HG02943 (cell line): ENCODE results near the gene DCAF4.
"Not testable (repeated sequence)": the region's sequence is repeated elsewhere in the genome, so short reads cannot be mapped to it uniquely, and the experiment has no call there.

Experiments
- ATAC-seq: cut with Tn5 transposase; IDR thresholded peaks from one replicate; pipeline ENCODE4 v1.9.1; 2021; ENCODE audit warnings: mild to moderate bottlenecking, low read depth, moderate library complexity; ENCODE audit not compliant: unreplicated experiment

The DCAF4 gene

DNA sequence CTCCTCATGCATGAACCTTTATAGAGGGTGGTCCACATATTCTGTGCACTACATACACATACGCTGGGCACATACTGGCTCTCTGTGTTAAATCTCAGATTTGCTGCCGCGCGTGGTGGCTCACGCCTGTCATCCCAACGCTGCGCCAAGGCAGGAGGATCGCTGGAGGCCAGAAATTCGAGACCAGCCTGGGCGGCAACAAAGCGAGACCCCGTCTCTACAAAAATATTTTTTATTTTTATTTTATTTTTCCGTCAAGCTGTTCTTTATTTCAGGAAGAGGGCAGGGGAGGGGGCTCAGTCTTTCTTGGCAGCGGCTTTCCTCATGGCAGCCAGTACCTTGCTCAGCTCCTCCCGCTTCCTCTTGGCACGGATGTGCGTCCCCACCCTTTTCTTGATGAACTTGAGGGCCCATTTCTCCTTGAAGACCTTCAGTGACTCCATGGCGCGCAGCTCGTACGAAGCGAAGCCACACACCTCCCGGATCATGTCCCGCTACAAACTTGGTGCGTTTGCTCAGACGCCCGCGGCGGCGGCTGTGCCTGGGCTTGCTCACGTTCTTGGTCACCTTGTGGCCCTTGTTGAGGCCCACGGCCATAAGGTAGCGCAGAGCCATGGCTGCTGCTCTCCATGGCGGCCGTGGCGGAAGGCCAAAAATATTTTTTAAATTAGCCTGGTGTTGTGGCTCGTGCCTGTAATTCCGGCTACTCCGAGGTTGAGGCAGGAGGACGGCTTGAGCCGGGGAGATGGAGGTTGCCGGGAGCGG is 3.2 kb downstream of the DCAF4 start:
- ATAC-seq = no peak

DNA sequence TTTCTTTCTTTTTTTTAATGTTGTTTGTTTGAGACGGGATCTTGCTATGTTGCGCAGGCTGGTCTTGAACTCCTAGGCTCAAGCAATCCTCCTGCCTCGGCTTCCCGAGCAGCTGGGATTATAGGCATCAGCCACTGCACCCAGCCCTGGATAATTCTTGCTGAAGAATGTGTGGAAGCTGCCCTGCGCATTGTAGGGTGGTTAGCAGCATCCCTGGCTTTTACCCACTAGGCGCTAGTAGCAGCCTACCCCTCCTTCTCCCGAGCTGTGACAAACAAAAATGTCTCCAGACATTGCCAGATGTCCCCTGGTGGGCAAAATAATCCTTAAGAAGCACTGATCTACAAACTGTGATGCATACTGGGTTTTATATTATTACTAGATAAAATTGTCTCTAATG is 6.6 kb downstream of the DCAF4 start:
- ATAC-seq = no peak

DNA sequence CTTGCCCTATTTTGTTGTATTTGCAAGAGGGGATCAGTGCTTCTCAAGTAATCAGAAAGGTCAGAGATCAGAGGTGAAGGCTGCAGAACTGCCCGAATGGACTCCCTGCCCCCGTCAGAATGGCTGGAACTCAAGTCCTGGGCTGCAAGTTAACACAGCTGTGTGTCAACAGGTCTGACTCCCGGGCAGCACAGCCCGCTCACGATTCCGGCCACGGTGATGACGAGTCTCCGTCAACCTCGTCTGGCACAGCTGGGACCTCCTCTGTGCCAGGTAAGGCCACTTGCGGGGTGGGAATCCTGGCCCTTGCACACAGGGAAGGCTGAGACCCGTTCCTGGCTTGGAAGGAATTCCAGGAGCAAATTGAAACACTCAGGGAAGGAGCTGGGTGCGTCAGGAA is 13.4 kb downstream of the DCAF4 start:
- no peak for ATAC-seq

DNA sequence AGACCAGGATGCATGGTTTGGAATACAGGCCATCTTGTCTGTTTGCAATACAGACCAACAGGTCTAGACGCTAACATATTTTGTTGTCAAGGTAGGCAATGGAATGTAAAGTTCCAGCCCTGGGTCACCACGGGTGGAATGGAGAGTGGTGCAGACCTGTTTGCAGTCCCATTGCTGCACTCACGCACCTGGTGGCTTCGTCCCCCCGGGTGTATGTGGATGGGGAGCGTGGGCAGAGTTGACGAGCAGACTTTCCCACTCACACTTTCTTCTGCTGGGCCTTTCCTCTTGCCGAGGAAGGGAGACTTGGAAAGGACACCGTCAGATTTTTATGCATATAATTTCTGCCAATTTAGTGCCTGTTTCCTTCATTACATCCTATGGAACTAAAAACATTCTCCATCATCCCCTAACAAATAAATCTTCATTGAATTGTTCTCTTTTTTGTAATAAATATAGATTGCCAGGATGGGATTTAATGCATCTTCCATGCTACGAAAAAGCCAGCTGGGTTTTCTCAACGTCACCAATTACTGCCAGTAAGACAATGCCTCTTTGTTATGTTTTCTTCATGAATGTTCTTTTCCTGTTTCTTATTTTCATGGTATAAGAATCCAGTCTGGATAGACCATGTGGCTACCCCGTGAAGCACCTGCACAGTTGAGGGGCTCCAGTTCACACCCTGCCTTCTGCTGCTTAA is 15.2 kb downstream of the DCAF4 start:
- ATAC-seq = no peak

DNA sequence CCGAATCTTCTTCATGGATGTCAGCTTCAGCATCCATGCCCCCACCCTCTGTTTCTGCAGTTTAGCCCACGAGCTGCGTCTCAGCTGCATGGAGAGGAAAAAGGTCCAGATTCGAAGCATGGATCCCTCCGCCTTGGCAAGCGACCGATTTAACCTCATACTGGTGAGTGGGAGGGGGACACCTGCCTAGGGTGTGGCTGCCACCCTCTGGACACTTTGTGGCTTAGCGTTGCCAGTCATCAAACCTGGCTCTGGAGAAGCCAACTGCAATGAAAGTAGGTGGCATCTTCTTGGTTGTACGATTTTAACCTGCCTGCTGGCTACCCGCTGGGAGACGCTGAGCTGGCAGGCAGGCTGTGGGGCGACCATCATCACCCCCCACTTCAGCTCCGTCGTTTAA is 16.7 kb downstream of the DCAF4 start:
- no peak for ATAC-seq

DNA sequence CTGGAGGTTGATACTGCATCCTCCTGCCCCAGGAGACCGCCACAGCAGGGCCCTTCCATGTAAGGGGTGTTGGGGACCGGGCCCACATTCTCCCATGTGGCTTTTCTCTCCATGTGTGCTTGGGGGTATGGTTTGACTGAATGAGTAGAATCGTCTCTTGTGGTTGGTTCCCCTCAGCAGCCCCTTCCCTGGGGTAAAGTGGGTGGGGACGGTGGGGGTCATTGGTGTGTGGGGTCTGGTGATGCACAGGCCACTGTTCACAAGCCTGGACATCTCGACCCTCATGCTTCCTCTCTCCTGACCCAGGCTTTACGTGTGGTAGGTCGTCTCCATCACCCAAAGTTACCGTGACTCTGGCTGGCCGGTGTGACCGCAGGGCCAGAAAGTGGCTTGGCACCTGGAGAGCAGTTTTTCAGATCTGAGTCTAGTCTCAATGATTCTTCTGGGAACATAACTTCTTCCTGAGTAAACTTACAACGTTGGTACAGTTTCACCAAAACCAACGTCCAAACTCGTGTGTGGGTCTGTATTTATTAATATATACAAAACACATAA is 17.7 kb downstream of the DCAF4 start:
- no peak for ATAC-seq

DNA sequence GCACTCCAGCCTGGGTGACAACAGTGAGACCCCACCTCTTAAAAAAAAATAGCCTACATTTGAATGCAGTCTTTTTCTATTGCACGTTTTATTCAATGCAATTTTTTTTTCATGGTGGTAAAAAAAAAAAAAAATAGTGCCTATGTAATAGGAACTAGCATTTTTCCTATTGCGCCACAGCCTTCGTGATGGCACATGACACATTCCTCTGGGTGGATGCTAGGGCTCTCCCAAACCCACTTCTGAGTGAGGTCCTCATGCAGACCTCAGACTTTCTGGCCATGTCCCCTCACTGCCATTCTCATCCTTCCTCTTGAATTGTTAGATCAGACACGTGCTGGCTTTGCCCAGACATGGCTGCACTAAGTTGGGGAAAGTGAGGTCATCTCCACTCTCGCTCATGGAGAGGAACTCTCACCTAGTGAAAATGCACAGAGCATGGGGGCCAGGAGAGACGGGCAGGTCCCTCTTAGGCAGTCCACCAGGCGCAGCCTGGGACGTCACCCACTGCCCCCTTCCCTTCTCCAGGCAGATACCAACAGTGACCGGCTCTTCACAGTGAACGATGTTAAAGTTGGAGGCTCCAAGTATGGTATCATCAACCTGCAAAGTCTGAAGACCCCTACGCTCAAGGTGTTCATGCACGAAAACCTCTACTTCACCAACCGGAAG is 19.2 kb downstream of the DCAF4 start:
- no peak for ATAC-seq

DNA sequence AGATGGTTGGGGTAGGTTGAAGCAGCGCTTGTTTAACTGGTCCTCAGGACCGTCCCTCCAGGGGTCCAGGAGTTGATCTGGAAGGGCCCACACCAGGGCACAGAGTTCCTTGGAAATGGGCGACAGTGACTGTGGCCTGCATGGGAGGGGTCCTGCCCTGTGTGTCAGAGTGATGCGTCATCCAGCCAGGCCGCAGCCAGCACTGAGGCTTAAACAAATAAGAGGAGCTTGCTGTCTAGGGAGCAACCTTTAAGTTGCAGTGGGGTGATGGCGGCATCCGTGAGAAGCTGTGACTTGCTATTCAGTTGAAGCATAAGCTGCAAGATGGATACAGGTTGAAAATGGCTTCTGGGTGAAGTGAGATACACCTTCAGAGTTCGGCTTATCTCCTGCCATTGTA is 20.2 kb downstream of the DCAF4 start:
- no peak for ATAC-seq

DNA sequence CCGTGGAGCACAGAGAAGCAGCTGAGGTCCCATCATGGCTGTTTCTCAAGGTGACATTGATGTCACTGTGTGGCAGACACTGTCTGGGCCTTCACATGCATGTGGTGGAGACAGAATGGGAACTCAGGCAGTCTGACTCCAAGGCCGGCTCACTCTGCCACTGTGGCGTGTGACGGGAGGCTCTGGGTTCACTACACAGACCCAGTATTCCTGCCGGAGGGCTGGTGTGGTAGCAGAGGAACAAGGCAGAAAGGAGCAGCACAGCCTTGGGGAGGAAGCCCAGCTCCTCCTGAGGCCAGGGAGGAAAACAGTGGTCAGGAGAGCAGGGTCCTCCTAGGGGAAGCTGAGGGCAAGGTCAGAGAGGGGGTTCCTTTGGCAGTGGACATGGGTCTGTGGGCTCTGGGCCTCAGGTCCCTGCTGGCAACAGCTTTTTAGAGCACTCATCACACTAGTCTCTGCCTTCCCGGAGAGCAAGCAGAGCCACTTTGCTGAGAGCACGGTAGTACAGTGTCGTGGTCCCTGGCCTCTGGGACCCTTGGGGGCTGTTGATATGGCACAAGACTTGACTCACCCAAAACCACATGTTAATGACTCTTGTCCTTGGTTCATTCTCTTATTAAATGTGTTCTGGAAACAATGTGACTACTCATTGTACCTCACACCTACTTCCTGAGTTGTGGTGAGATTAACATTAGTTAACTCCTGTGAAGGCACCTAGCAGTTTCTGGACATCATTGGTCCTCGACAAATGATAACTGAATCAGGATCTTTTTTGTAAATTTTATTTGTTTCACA is 21.3 kb downstream of the DCAF4 start:
- ATAC-seq = no peak

DNA sequence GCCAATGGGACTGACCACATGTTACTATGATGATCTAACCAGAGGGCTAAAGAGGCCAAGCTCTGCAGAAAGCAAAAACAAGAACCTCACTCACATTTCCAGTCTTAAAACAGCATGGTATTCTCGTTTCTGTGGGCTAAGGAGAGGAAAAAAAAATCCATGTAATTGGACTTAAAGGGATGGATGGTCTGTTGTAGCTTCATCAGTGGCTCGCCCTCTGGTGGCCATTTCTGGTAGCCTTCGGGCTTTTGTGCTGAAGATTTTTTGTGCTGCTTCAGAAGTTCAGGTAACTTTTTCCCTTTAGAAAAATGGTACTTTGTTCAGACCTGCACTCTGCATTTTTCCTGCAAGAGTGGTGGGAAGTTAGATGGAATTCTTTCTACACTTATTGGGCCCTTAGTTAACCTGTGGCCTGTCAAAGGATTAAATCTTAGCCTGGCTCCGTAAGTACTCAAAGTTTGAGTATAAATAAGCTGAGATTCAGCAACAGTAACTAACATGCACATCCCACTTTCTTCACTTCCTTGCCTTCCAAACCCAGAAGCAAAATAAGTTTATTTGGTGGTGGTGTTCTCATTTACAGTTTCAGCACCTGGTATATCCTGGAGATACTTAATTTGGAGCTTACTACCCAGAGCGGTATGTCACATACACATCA is 22.3 kb downstream of the DCAF4 start:
- no peak for ATAC-seq

DNA sequence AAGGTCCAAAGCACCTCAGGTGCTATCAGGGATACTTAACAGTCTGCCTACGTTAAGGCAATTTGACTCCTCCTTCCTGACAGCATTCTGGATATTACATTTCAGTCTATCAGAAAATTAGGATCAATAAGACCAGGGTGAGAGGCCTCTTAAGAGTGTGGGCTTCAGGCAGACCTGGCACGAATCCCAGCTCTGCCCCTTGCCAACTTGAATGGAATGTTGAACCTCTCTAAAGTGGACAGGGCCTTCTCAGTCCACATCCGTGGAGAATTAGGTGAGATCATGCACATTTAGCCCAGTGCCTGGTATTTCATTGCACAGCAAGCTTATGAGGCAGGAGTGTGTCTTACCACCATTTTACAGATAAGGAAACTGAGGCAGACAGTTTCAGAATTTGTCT is 25.9 kb downstream of the DCAF4 start:
- ATAC-seq = no peak

DNA sequence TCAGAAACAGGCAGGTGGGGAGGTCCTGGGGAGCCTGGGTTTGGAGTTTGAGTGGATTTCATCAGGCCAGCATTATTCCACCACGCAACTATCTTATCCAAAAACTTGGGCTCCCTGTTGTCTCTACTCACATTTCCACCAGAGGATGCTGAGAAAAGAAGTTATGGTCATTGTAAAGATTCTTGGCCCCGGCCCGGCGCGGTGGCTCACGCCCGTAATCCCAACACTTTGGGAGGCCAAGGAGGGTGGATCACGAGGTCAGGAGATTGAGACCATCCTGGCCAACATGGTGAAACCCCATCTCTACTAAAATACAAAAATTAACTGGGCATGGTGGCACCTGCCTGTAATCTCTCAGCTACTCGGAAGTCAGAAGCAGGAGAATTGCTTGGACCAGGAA is 30.5 kb downstream of the DCAF4 start:
- ATAC-seq = not testable (repeated sequence)

DNA sequence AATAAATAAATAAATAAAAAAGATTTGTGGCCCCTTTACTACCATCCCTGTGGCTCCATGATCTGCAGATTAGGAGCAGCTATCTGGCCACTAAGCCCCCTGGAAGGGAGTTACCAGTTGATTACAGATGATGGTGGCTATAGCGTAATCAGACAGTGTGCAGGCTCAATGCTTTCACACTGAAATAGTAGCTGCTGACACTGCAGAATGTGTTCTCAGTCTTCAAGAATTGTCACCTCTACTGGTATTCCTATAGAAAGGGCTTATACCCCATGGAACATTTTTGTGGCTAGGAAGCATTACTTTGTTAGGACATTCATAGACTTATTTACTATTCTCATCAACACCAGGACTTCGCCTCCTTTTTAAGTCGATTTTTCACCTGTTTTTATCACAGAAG is 30.9 kb downstream of the DCAF4 start:
- no peak for ATAC-seq

DNA sequence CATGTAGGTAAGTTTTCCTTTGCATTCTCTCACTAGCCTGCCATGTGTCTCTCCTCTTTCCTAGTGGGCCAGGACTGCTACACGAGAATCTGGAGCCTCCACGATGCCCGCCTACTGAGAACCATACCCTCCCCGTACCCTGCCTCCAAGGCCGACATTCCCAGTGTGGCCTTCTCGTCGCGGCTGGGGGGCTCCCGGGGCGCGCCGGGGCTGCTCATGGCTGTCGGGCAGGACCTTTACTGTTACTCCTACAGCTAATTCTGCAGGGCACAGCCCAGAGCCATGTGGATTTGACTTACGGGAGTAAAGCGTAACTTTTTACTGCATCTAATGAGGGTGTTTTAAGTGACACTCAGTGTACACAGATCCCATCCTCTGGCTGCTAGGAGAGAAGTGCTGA is 32.3 kb downstream of the DCAF4 start:
- no peak for ATAC-seq

DNA sequence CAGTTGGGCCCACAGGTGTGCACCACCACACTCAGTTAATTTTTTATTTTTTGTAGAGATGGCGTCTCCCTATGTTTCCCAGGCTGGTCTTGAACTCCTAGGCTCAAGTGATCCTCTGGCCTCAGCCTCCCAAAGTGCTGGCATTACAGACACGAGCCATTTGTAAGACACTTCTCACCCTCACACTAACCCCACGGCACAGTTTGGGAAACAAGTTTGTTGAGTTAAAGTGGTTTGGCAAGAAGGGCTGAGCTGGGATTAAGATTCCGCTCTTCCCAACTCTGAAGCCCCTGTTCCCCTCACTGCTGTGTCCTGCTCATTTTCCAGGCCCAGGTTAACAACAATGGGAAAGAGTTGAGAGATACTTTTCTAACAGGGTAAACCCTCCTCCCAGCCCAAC is 34.8 kb downstream of the DCAF4 start:
- not testable (repeated sequence) for ATAC-seq

DNA sequence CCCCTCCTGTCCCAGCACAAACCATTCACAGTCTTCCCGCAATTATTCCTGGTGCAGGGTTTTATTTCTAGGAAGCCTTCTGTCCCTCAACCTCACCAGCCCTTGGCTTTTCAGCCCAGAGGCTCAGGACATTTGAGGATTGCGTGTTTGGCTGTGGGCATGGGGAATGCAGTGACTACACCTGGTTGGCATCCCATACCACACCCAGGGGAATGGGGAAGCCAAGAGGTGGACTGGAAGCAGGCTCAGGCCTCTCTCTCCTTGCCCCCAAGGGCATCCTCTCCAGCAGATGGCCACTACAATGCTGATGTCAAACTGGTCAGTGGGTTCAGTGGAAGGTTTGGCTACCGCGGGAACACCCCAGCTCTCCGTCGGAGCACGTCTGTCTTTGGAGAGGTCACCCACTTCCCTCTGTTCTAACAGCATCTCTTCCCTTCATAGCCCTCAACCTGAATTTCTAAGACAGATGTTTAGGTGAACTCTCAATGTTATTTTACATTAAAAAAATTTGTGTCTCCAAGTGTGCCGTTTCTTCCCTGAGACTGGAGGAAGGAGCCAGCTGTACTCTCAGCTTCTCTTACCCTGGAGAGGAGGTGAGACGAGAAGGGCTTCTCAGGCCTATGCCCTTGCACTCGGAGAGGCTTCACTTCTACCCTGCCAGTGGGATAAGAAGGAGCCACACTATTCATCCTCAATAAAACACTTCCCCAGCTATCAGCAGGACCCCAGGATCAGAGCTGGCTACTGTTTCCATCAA is 35.5 kb downstream of the DCAF4 start:
- ATAC-seq = no peak

DNA sequence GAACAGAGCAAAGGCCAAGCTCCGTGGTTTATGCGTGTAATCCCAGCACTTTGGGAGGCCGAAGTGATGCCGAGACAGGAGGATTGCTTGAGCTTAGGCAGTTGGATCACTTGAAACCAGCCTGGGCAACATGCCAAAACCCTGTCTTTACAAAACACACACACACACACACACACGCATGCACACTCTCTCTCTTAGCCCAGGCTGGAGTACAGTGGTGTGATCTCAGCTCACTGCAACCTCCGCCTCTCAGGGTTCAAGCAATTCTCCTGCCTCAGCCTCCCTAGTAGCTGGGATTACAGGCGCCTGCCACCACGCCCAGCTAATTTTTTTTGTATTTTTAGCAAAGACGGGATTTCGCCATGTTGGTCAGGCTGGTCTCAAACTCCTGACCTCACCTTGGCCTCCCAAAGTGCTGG is 36.1 kb downstream of the DCAF4 start:
- not testable (repeated sequence) for ATAC-seq

DNA sequence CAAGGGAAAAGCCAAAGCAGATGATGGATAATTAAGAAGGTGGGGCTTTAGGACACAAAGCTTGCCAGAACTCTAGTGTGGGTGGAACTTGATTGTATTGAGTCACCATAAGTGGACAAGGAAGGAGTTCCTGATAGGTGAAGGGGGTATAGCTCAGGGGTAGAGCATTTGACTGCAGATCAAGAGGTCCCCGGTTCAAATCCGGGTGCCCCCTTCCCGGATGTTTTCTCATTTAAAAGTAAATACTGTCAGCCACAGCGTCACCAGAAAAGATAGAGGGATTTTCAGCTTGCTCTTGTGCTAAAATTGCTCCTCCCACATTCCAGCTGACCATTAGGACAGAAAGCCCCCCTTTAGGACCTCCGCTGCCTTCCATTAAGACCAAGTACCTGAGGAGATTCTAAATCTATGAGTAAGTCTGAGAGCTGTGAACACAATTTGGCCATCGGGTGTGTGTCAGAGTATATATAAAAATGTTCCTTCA is 36.6 kb downstream of the DCAF4 start:
- no peak for ATAC-seq

DNA sequence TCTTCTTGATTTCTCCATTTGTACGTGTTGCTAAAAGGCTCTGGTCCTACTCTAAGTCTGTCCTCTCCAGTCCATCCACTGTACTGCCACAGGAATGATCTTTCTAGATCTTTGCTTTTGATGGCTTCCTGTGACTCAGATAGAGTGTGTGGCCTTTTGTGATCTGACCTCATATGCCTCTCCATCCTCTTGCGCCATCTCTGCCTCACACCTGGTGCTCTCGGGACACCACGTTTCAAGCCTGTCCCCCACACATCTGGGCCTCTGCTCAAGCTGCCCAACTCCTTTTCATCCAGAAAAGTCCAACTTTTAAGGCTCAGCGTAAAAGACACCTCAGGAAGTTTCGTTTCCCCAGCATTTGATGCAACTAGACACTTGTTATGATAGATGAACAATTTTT is 39.0 kb downstream of the DCAF4 start:
- no peak for ATAC-seq
